Stimulated activated CD4-positive, alpha-beta T cell treated with anti-CD3 and anti-CD28 coated beads, Interleukin-1b, Interleukin-23, amount 100 ng/mL, for 48 hours (primary cell): Measurements from ENCODE around the gene AXDND1.

Experiments
- DNase-seq: peaks from one replicate; pipeline ENCODE4 v3.0.0-alpha.2; 2020

AXDND1 gene

GRCh38 chr1:179583771-179584320 lies 218.1 kb downstream of the AXDND1 start:
- DNase-seq, result no peak

DNA sequence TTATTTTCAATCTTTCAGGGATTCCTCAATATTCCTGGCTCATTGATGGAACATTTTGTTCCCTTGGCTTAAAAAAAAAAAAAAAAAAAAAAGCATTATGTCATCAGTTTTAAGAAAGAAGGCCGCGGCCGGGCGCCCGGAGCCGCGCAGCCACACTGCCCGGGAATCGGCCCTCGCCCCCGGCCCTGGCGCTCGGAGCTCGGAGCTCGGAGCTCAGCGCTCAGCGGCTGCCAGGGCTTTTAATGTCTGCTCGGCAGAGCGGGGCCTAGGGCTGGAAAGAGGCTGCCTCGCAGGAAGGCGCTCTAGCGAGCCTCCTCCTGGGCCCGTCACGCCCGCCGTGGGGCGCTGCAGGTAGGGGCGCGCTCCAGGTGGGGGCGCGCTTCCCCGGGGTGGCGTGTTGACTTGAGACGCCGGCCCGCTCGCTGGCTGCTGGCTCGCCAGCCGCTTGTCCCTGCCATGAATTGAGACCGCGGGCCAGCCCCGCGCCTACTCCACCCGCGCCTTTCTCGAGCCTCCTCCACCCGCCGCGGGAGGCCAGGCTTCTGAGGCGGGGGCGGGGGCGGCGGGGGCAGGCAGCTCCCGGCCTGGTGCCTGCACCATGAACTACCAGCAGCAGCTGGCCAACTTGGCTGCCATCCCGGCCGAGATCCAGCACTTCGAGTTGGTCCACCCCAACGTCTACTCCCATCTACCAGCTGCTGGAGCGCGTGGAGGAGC lies 220.5 kb downstream of the AXDND1 start:
- DNase-seq, result peak; percentile 12

DNA sequence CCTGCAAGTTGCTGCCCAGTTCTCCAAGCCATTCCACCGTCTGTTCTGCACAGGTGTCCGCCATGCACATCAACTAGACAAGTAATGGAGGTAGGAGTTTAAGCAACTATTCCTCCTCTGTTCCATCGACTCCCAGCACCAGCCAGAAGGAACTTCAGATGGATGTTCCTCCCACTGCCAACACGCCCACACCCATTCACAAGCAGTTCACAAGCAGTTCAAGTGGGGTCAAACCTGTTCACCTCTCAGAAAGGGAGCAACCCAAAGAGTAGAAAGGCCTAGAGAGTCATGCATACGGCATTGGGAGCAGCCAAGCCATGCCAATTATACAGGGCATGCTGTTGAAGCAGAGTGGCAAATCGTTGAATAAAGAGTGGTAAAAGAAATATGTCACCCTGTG lies 221.6 kb downstream of the AXDND1 start:
- DNase-seq, result no peak

DNA sequence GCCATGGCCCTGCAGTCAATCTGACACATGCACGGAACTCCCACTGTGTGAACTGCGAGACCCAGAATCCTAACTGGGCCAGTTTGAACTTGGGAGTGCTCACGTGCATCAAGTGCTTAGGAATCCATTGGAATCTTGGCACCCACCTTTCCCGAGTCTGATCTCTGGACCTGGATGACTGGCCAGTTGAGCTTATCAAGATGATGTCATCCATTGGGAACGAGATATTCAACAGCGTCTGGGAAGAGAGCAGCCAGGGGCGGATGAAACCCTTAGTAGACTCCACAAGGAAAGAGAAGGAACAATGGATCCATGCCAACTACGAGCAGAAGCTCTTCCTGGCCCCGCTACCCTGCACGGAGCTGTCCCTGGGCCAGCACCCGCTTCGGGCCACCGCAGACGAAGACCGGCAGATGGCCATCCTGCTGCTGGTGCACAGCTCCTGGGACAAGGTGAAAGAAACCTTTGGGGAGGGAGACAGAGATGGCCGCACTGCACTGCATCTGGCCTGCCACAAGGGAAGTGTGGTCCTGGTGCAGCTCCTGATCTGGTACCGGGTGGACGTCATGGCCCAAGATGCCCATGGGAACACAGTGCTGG lies 222.8 kb downstream of the AXDND1 start:
- DNase-seq, result no peak

DNA sequence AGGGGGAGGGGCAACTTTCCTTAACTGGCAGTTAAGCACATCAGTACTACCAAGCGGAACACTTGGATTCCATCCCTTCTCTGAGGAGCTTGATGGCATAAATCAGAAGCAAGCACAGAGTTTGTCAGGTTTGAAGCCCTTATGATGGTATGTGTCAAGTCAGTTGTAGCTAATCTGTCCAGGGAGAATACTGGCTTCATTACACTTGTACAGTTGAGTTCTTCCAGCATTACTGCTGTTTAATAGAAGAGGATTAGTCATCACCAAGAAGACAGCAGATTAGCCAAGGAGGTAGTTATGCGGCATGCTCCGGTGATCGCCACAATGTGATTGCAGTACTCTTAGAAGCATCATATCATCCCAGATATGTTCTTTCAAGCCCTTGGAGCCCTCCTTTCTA lies 223.7 kb downstream of the AXDND1 start:
- DNase-seq, result no peak

GRCh38 chr1:179590671-179591070 lies 224.9 kb downstream of the AXDND1 start:
- DNase-seq, result no peak

GRCh38 chr1:179591253-179591591 lies 225.5 kb downstream of the AXDND1 start:
- no peak for DNase-seq

DNA sequence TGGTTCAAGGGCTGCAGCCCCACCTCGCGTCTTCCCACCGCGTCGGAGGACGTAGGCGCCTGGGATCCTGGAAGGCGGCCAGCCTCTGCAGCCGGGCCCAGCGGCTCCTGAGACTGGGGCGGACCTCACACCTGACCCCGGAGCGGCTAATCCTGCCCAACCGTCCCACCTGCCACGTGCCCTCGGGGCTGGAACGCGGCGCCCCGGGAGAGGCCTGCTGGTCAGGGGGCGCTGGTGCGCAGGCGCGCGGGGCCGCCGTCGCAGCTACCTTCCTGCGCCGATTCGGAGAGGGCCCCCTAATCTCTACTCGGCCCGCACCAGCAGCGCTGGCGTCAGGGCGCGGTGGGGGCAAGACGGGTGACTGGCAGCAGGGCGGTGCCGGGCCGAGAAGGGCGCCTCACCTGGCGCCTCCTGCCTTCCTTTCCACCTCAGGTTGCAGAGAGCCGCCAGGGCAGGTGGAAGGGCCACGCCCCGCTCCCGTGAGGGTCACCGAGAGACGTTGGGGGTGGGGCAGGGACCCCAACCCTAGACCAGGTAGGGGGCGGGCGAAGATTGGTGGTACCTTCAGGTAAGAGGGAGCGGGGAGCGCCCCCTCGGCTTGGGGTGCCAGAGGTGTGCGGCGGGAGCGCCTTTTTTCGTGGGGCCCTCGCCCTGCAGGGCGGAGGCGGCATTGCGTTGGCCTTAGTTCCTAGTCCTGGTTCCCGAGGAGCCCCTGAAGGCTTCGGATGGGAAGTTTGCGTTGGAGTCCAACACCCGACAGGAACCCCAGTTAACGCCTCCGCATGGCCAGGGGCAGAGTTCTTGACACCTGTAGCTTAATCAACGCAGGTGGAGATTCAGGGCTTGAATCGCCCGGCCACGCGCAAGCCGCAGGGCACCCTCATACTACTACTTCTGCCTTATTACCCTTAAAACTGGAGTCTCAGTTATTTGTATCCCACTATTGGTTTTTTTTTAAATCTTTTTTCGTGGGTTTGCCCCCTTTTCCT lies 226.1 kb downstream of the AXDND1 start, which contains the start of gene TDRD5:
TDRD5 (plus strand) TSS at position 241 of the 989 bp plus-strand sequence. CDS start 784 bp downstream, outside the sequence.
- DNase-seq, result no peak

DNA sequence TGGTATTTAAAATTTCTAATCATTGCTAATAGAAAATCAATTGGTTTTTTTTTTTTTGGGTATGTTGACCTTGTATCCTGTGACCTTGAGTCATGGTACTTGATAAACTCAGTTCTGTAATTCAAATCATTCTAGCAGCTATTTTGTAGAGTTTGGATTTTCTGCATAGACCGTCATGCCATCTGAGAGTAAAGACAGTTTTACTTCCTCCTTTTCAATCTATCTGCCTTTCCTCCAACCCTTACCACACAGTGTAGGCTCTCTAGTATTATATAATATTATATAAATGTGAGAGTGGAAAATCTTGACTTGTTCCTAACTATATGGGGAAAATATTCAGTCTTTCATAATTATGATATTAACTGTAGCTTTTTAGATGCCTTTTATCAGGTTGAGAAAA lies 232.9 kb downstream of the AXDND1 start:
- DNase-seq, result no peak

GRCh38 chr1:179599623-179600249 lies 234.0 kb downstream of the AXDND1 start:
- DNase-seq, result no peak

DNA sequence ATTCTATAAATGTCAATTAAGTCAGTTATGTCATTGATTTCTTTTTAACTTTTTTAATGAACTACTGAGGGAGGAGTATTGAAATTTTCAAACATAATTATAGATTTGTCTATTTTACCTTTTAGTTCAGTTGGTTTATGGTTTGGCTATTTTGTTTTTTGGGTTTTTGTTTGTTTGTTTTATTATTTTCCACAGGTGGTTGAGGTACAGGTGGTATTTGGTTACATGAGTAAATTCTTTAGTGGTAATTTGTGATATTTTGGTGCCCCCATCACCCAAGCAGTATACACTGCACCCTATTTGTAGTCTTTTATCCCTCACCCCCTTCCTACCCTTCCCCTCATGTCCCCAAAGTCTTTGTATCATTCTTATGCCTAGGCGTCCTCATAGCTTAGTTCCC lies 235.3 kb downstream of the AXDND1 start:
- no peak for DNase-seq
